ENCODE data around the gene SLFN14. TPM values are rescaled to one million over a fixed set of nuclear protein-coding genes. Genes with fewer than 3 reads are reported as not detected.

Gene SLFN14
- polyA plus RNA-seq, 1 experiment = not detected

GRCh38 chr17:35578197-35578928 lies 17.7 kb upstream of the SLFN14 start, which contains the start of gene PEX12:
PEX12 (minus strand) TSS chr17:35578571; CDS start chr17:35578021, 550 bp downstream.
- H3K4me3 ChIP-seq (ENCODE audit: low read depth, low read length) = peak within 1 kb of the TSS; percentile 82
- peak; percentile 53 for DNase-seq (ENCODE audit: low read depth)
- CTCF ChIA-PET = interaction anchor here (0.6 to 1.3 kb wide), 10 partner anchors 8 to 267 kb away, joined by 3 to 7 read pairs (median 3); partner anchors contain the start of genes AP2B1 and RASL10B
- H3K27me3 ChIP-seq (ENCODE audit: control insufficient read depth, insufficient read depth, low read length) = no peaks in the 10 kb centered on the region
- no peaks in the 10 kb centered on the region for H3K36me3 ChIP-seq (ENCODE audit: control insufficient read depth, insufficient read depth, low read length)
- POLR2A ChIA-PET = interaction anchor here (0.6 to 1.3 kb wide), 3 partner anchors 10 to 63 kb away, joined by 3 to 5 read pairs (median 3); no protein-coding TSS in a partner anchor
- TF ChIP-seq, protein P1, sequence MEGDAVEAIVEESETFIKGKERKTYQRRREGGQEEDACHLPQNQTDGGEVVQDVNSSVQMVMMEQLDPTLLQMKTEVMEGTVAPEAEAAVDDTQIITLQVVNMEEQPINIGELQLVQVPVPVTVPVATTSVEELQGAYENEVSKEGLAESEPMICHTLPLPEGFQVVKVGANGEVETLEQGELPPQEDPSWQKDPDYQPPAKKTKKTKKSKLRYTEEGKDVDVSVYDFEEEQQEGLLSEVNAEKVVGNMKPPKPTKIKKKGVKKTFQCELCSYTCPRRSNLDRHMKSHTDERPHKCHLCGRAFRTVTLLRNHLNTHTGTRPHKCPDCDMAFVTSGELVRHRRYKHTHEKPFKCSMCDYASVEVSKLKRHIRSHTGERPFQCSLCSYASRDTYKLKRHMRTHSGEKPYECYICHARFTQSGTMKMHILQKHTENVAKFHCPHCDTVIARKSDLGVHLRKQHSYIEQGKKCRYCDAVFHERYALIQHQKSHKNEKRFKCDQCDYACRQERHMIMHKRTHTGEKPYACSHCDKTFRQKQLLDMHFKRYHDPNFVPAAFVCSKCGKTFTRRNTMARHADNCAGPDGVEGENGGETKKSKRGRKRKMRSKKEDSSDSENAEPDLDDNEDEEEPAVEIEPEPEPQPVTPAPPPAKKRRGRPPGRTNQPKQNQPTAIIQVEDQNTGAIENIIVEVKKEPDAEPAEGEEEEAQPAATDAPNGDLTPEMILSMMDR (IDR thresholded peaks at IDR 0.05; ENCODE audit: insufficient read depth, low read depth, low read length) = 0 out of 2 replicates have a peak, but pooled peaks have one; percentile 6

GRCh38 chr17:35577830-35578196 lies 17.2 kb upstream of the SLFN14 start:
- CTCF ChIA-PET = interaction anchor here (0.9 to 1.1 kb wide), 3 partner anchors 34 to 266 kb away, joined by 3 to 4 read pairs (median 3); no protein-coding TSS in a partner anchor
- no peak for DNase-seq (ENCODE audit: low read depth)
- peak overlapping the region; percentile 82 for H3K4me3 ChIP-seq (ENCODE audit: low read depth, low read length)

GRCh38 chr17:35575759-35576158 lies 15.1 kb upstream of the SLFN14 start:
- TF ChIP-seq, protein P1 (IDR thresholded peaks at IDR 0.05; ENCODE audit: insufficient read depth, low read depth, low read length) = no peak
- DNase-seq (ENCODE audit: low read depth) = no peak
- Histone ChIP-seq H3K4me3 (ENCODE audit: low read depth, low read length) (no peak overlapping the region), H3K36me3 (ENCODE audit: control insufficient read depth, insufficient read depth, low read length) (no peaks in the 10 kb centered on the region), H3K27me3 (ENCODE audit: control insufficient read depth, insufficient read depth, low read length) (no peaks in the 10 kb centered on the region)
- CTCF ChIA-PET = interaction anchor here (1.1 kb wide), 1 partner anchor 37 kb away, joined by 3 read pairs; no protein-coding TSS in a partner anchor
- POLR2A ChIA-PET = interaction anchor here (0.6 to 1.2 kb wide), 2 partner anchors 8 to 13 kb away, joined by 3 to 14 read pairs; no protein-coding TSS in a partner anchor

More at GRCh38 chr17:35577830-35578196, 17.2 kb upstream of the SLFN14 start:
- POLR2A ChIA-PET = interaction anchor here (1.2 to 1.3 kb wide), 2 partner anchors 10 to 30 kb away, joined by 3 to 5 read pairs; no protein-coding TSS in a partner anchor
- H3K36me3 ChIP-seq (ENCODE audit: control insufficient read depth, insufficient read depth, low read length) = no peaks in the 10 kb centered on the region
- H3K27me3 ChIP-seq (ENCODE audit: control insufficient read depth, insufficient read depth, low read length) = no peaks in the 10 kb centered on the region
- TF ChIP-seq, protein P1 (IDR thresholded peaks at IDR 0.05; ENCODE audit: insufficient read depth, low read depth, low read length) = no peak

DNA sequence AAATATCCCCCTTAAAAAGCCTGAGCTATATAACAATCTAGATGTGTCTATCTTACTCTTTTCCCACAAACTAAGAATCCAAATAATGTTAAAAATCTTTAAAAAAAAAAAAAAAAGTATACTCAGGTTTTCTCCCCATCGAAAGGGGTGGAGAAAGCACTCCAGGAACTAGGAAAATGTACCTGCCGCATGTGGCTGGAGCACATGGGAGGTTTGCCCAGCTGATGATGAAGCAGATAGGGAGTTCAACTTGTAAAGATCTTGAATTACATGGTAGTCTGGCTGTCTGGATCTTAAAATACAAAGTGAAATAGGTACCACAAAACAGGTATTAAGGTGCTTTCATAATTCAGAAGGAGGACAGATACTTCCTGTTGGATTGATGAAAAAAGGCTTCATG lies 8.8 kb upstream of the SLFN14 start:
- Histone ChIP-seq H3K4me3 (ENCODE audit: low read depth, low read length) (no peak overlapping the region), H3K27me3 (ENCODE audit: control insufficient read depth, insufficient read depth, low read length) (no peaks in the 10 kb centered on the region; the same call in 1 of the 2 replicates), H3K36me3 (ENCODE audit: control insufficient read depth, insufficient read depth, low read length) (no peaks in the 10 kb centered on the region)
- no peak for DNase-seq (ENCODE audit: low read depth)
- CTCF ChIA-PET = no interaction called here
- POLR2A ChIA-PET = interaction anchor here (0.6 kb wide), 1 partner anchor 140 kb away, joined by 5 read pairs; no protein-coding TSS in a partner anchor
- TF ChIP-seq, protein P1 (IDR thresholded peaks at IDR 0.05; ENCODE audit: insufficient read depth, low read depth, low read length) = no peak

DNA sequence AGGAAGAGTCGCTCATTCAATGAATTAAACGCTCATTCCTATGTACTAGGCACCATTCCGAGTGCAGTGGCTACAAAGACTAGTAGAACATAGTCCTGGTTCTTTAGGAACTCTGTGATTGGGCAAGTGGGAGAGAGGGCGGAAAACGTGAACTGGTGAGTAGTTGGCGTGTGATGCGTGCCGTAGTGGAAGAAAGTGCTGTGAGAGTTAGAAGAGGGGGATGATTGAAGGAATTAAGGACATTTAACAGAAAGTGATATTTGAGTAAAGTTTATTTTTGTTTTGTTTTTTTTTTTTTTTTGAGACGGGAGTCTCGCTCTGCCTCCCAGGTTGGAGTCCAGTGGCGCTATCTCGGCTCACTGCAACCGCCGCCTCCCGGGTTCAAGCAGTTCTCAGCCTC lies 7.9 kb upstream of the SLFN14 start:
- no peaks in the 10 kb centered on the region; the same call in 1 of the 2 replicates for H3K27me3 ChIP-seq (ENCODE audit: control insufficient read depth, insufficient read depth, low read length)
- peak overlapping the region; percentile 55 for H3K4me3 ChIP-seq (ENCODE audit: low read depth, low read length)
- TF ChIP-seq, protein P1 (IDR thresholded peaks at IDR 0.05; ENCODE audit: insufficient read depth, low read depth, low read length) = no peak
- ChIA-PET POLR2A (interaction anchor here (0.6 to 1.0 kb wide), 4 partner anchors 8 to 195 kb away, joined by 5 to 14 read pairs (median 6); partner anchors contain the start of gene PEX12), CTCF (no interaction called here)
- H3K36me3 ChIP-seq (ENCODE audit: control insufficient read depth, insufficient read depth, low read length) = no peaks in the 10 kb centered on the region
- DNase-seq (ENCODE audit: low read depth) = no peak
